HUDEP-2 (cell line): Measurements from ENCODE around the gene OGFOD1.

Experiments used
- DNase-seq, 76 experiments: peaks; one replicate each; lab custom pipeline; 2025; ENCODE audit not compliant: unreplicated experiment in 76 of 76; lab: John Stamatoyannopoulos, UW

Gene OGFOD1

DNA sequence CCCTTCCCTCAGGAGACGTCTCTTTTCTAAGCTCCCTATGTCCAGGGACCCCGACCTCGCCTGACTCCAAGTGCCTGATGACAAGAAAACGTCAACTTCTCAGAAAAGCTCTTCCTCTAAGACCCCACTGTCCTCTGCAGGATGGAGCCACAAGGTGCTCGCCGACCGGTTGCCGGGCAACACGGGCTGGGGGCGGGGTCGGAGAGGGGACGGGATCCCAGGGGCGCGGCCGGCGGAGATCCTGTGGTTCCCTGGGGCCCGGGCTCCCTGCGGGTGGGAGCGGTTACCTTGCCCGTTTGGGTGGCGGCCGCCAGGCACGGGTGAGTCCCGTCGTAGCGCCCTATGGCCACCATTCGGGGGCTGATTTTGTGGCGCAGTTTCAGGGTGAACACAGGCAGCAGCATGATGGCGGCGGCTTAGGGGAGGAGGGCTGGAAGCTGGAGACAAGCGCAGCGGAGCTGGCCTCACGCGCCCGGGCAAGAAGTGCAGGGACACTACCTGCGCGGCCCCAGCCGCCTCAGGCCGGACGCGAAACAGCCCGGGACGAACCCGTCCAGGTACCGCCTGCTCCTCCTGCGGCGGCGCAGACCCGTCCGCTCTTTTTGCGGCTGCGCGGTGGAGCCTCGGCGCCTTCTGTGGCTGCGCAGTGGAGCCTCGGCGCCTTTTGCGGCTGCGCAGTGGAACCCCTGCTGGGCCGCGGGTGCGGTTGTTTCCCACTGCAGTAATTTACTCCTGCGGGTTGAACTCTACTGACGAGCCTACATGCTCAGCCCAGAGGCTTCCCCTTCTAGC lies 68.3 kb downstream of the OGFOD1 start, which contains the start of gene BBS2:
Gene BBS2 (minus strand): TSS at position 566 of the 792 bp plus-strand sequence. CDS start 162 bp downstream, at position 404.
- DNase-seq: peak in 75 of 76 experiments; percentile 8 to 90 (median 73)

DNA sequence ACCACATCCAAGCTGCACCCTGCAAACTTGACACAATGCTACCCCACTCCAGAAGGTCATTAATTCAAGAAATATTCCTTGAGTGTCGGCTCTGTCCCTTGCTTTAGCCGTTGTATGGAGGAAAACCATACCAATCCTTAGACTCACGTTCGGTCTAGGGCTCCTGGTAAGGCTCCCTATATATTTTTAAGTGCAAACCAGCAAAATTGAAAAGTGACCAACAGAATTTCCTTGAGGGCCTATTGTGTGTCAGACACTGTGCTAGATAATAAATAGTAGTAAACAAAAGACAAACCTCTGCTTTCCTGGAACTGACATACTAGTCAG lies 68.9 kb downstream of the OGFOD1 start:
- DNase-seq: no peak

DNA sequence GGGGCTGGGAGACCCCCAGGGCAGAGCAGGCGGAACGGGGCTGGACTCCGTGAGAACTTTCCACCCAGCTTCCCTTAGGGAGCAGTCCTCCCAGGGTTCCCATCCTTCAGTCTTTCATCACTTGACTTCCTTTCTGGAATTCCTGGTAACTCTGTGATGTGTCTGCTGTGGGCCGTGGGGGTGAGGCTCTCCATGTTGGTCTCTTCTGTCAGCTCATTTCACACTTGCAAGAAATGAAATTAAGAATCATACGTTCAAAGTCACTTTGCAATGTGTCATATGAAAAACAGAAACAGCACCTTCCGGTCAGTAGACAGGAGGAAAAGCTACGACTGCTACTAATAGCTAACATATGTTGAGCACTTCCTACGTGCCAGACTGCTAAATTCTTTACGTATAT lies 73.9 kb downstream of the OGFOD1 start:
- DNase-seq: no peak
